Stimulated activated CD4-positive, alpha-beta T cell treated with anti-CD3 and anti-CD28 coated beads, Interleukin-1b, Interleukin-23, amount 100 ng/mL, for 24 hours (primary cell): Measurements from ENCODE around the gene SAMD1.
"Not testable (repeated sequence)": the region's sequence is repeated elsewhere in the genome, so short reads cannot be mapped to it uniquely, and the experiment has no call there.

Experiments used
- DNase-seq, 4 experiments: peaks; one replicate each; pipeline ENCODE4 v3.0.0-alpha.2; 2020; ENCODE audit warnings: low read depth in 4 of 4, low spot score in 1 of 4

The SAMD1 gene

DNA sequence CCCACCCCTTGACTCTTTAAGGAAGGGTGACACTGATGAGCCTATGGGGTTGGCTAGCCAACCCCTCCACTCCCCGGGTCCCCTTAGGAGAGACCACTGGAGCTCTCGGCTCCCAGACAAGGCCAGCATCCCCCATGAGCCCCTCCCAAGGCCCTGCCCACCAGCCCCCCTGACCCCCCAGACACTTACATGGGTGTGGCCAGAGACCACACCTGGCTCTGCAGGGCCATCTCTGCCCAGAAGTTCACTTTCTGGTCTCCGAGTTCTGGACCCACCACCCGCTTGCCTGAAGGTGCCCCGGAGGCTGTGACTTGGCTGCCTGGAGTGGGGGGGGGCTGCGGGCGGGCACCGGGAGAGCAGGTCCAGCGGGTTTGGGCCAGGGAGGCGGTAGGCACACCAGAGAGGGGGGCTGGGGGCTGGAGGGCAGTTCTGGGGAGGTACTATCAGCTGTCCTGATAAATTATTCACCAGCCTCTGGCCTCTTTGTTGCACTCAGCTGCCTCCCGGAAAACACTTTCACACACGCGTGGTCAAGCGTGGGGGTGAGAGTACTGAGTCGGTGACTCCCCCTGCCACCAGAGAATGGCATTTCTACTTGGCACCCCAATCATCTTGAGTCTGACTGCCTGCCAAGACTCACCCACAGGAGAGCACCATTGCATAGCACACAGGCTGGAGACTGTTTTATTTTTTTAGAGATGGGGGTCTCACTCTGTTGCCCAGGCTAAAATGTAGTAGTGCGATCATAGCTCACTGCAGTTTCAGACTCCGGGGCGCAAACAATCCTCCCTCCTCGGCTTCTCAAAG lies 28.6 kb downstream of the SAMD1 start, which contains the start of gene PALM3:
PALM3 (minus strand) TSS at position 326 of the 807 bp plus-strand sequence; CDS start at position 230, 96 bp downstream.
- no peak for DNase-seq

DNA sequence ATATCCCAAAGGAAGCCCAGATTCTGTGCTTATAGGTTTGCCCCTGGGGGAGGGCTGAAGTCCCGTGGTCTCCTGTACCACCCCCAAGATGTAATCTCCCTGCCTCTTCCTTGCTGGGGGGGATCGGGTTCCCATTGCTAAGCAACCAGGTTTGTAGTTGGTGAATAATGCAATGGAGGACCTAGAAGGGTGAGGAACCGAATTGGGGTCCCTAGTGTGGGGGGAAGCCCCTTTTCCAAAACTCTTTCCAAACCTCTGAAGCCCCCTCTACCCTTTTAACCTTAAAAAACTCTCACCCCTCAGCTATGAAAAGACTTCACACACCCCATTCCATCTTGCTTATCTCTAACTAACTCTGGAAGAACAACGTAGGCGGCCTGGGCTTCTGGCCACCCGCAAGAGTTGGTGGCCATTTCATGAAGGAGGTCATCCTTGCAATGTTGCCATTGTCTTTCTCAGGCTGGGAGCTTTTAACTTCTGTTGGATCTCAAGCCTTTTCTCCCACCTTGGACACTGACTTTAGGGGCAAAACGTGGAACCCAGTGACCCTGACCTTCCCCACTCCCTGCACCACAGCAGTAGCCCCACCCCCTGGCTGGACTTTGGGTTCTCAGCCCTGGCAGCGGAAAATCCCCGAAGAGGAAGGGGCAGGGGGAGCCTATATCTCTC lies 29.3 kb downstream of the SAMD1 start:
- no peak for DNase-seq

DNA sequence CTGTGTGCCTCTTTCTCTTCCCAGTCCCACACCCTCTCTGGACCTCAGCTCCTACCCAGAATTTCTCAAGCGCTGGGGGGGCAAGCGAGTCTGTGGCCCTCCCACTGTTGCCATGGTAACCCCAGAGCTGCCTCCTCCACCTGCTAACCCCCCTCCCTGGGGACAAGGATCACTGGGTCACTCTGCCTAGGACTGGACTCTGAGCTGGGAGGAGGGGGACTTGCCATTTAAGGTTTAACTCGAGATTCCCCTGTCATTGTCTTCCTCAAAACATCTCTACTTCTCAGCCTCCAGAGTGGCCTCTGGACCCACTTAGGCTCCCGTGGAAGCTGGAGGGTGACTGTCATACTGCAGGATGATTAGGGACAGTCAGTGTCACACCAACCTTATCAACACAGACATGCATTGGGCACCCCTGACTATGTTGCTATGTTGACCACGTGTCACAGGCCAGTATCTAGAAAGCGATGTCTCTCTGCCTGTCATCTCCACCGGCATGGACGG lies 30.8 kb downstream of the SAMD1 start:
- no peak for DNase-seq

DNA sequence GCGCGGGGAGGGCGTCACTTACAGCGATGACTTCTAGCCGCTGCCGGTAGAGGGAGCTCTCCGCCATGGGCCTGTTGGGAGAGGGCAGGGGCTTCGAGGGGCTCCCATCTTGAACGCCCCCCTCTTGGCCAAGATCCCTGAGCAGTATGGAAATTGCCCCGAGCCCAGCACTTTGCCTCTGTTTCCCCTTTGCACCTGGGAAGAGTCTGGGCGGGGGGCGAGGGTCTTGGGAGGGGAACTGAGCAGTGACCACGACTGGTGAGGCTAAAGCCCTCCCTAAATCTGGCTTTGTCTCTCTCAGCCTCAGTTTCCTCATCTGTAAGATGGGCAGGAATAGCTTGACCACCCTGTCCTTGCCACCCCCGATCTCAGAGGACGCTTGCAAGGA lies 31.5 kb downstream of the SAMD1 start:
- DNase-seq: peak in 2 of 4 experiments; percentile 37 to 41

DNA sequence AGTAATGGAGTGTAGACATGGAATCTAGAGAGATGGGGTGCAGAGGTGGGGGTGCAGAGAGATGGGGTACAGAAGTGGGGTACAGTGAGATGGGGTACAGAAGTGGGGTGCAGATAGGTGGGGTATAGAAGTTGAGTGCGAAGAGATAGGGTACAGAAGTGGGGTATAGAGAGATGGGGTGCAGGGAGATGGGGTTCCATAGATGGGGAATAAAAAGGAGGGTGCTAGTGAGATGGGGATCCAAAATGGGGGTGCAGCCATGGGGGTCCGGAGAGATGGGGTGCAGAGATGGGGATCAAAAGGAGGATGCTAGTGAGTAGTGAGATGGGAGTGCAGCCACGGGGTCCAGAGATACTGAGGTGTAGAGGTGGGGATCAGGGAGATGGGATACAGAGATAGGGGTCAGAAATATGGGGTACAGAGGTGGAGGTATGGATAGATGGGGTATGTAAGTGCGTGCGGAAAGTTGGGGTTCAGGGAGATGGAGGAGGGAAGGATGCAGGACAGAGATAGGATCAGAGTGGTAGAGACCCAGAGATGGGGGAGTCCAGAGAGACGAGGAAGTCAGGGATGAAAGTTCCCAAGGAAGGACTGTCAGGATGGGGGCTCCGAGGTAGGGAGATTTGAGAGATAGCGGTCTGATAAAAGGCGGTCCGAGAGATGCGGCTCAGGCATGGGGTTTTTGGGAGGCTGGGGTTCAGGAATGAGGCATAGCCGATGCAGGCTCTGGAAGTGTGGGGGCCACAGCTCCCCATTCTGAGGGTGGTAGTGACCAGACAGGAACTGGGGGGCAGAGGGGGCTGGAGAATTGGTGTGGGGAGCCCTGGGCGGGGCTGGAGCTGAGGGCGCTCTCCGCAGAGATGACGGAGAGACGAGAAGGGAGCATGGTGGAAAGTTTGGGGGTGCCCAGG lies 32.1 kb downstream of the SAMD1 start:
- no peak for DNase-seq

DNA sequence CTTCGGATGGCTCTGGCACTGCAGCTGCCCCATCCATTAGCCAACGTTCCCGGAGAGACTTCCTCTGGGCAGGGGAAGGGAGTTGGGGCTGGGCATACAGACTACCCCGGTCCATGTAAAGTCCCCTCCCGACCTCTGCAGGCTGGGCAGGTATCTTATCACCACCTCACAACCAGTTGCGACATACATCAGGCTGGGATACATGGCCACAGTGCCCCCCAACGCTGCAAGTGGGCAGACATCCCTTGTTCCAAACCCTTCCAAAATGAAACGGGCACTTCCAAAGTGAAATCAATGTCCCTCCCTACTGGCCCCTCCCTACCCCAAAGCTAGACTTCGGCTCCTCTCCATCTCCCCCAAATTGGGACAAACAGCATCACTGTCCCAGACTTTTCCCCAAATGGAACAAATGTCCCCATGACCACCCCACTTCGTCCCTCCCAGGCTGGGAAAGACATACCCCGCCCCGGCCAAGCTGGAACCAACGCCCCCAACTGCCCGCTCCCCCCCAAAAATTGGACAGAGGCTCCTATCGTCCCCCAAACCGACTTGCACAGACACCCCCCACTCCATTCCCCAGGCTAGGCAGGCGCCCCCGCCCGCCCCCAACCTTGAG lies 33.7 kb downstream of the SAMD1 start:
- no peak for DNase-seq

DNA sequence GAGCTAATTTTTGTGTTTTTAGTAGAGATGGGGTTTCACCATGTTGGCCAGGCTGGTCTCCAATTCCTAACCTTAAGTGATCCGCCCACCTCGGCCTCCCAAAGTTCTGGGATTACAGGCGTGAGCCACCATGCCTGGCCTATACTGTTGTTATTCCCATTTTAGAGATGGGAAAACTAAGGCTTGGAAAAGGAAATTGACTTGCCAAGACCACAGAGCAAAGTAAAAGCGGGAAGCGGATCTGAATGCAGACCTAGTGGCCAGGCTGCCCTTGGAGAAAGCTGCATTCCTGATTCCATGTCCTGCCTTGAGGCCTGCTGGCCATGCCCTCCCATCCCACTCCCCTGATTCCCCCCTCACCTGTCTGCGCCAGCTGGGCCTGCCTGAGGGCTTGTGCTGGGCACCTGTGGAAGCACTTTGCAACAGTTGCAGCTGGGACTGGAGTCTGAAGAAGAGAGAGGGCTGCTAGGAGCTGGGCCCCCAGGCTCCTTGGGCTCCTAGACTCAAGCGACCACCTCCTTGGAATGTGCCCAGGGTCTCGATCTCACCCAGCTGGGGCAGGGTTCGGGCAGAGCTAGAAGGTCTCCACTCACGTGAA lies 34.4 kb downstream of the SAMD1 start:
- no peak for DNase-seq

DNA sequence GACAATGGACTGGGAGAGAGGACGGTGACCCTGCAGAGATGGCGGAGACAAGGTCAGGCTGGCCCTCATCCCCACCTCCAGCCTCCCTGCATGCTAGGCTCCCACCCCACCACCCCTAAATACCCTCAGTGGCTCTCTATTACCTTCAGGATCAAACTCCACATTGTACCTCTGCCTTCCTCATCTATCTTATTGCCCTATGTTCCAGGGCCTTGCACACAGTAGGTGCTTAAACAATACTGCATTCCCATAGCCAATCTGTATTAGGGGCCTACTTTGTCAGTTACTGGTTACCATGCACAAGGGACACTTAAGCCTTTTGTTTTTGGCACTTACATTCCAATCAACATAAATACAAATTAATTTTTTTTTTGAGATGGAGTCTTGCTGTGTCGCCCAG lies 35.2 kb downstream of the SAMD1 start:
- no peak for DNase-seq

DNA sequence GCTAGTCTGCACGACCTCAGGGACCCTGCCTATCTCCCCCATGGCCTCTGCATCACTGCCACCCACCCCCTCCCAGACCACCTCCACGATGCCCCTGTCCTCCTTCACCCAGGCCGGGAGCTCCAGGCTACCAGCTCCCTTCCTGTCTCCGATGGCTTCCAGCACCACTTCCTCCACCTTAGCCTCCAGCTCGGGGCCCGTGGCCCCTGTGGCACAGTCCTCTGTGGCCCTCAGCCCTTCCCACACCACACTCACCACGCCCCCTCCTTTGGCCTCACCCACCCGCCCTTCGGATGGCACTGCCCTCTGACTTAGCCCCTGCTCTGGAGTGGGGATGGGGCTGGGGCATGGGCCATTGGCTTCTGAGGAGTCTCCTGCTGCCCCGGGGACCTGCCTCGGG lies 35.8 kb downstream of the SAMD1 start:
- DNase-seq: no peak

DNA sequence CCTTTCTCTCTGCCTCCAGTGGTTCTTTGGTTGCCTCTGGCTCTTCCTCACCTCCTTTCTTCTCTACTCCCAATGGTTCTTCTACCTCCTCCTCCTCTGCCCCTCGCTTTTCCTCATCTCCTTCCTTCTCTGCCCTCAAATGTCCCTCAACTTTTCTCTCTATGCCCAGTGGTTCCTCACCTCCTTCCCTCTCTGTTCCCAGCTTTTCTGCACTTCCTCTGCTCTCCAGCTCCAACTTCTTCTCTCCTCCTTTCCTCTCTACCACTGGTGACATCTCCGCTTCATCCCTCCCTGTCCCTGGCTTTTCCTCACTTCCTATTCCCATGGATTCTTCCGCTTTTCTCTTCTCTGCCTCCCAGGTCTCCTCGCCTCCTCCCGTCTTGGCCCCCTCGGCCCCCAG lies 36.5 kb downstream of the SAMD1 start:
- no peak for DNase-seq

DNA sequence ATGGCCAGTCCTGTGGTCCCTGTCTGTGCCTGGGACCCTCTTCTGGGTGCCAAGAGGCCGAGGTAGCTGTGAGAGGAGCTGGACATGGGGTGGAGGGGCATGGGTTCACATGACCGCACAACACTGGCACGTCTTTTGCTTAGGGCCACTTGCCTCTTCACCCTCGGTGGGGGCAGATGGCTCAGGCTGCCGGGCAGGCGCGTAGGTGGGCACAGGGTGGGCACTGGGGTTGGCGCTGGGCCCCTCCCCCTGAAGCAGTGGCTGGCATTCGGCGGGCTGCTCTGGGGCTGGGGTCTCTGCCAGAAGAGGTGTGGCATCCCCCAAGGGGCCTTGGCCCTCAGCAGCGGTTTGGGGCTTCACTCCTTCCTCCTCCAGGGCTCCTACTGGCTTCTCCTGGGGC lies 37.1 kb downstream of the SAMD1 start:
- DNase-seq: no peak

DNA sequence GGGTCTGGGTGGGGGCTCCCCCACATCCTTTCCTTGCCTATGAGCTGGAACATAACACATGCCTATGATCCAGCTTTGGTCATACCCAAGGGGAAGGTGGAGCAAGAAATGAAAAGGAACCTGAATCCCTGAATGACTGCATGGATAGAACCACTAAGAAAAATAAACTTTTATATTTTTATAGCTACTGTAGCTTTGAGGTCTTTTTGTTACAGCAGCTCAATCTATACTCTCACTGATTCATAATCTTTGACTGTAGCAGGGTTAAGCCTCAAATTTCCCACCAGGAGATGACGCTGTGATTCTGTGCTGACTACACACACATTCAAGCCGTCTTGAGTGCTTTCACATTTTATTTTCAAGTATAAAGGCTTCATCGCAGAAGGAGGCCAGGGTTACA lies 37.5 kb downstream of the SAMD1 start:
- no peak for DNase-seq

DNA sequence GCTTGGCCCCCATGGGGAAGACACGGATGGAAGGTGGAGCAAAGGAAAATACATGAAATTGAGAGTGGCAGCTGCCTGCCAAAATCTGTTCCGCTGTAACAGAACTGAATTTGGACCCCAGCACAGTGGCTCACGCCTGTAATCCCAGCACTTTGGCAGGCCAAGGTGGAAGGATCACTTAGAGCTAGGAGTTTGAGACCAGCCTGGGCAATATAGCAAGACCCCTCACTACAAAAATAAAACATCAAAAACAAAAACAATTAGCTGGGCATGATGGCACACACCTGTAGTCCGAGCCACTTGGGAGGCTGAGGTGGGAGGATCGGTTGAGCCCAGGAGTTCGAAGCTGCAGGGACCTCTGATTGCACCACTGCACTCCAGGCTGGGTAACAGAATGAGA lies 38.1 kb downstream of the SAMD1 start:
- no peak for DNase-seq

DNA sequence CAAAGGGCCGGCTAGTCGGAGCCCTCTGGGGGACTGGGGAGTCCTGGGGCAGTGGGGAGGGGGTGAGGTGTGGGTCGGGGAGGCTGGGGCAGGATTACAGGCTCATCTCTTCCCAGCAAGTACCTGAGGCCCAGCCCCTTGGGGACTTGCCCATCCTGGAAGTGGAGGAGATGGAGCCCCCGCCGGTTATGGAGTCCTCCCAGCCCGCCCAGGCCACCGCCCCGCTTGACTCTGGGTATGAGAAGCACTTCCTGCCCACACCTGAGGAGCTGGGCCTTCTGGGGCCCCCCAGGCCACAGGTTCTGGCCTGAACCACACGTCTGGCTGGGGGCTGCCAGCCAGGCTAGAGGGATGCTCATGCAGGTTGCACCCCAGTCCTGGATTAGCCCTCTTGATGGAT lies 38.6 kb downstream of the SAMD1 start:
- DNase-seq: no peak

DNA sequence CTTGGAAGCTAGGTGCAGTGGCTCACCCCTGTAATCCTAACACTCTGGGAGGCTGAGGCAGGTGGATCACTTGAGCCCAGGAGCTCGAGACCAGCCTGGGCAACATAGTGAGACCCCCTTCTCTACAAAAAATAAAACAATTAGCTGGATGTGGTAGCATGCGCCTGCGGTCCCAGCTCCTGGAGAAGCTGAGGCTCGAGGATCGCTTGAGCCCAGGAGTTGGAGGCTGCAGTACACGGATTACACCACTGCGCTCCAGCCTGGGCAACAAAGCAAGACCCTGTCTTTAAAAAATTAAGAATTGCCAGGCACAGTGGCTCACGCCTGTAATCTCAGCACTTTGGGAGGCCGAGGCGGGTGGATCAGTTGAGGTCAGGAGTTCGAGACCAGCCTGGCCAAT lies 39.6 kb downstream of the SAMD1 start:
- DNase-seq: not testable (repeated sequence)

DNA sequence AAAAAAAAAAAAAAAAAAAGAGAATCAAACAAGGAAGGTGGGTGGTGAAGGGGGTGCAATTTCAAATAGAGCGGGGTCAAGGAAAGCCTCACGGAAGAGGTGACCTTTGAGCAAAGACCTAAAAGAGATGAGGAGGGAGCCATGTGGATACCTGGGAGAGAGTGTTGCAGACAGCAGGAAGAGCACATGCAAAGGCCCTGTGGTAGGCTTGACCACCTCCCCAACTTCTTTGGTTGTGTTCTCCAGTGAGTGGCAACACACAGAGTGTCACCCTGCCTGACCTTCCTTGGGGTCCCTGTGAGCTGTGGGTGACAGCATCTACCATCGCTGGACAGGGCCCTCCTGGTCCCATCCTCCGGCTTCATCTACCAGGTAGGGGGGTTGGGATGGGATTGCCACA lies 40.0 kb downstream of the SAMD1 start:
- DNase-seq: no peak

DNA sequence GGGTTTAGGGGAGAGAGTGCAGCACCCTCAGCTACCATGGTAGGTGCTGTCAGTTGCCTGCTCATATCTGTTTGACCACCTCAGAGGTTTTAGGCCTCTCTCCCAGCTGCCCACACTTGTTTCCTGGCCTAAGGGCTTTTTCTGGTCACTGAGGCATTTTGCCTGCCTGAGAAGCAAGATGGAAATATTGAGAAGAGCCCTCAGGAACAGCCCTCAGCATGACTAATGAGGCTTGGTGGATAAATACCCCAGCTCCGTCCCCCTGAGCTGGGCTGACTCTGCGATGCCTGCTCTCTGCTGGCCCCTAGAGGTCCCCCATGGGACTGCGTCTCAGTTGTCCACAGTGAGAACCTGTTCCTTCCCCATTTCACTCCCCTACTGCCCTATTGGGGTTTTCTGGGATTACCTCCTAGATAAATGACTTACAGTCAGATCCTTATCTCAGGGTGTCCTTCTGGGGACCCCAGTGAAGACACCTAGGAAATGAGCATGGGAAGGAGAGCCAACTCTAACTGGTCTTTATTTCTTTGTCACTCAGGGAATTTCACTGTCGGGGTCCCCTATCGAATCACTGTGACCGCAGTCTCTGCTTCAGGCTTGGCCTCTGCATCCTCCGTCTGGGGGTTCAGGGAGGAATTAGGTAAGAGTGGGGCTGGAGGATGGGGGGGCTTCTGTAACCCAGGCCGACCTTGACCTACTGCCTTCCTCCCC lies 42.0 kb downstream of the SAMD1 start:
- peak; percentile 50 to 72 (median 65) for DNase-seq

DNA sequence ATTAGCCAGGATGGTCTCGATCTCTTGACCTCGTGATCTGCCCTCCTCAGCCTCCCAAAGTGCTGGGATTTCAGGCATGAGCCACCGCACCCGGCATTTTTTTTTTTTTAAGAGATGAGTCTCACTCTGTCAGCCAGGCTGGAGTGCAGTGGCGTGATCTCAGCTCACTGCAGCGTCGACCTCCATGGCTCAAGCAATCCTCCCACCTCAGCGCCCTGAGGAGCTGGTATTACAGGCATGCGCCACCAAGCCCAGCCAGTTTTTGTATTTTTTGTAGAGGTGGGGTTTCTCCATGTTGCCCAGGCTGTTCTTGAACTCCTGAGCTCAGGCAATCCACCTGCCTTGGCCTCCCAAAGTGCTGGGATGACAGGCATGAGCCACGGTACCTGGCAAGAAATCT lies 42.7 kb downstream of the SAMD1 start:
- not testable (repeated sequence) for DNase-seq

DNA sequence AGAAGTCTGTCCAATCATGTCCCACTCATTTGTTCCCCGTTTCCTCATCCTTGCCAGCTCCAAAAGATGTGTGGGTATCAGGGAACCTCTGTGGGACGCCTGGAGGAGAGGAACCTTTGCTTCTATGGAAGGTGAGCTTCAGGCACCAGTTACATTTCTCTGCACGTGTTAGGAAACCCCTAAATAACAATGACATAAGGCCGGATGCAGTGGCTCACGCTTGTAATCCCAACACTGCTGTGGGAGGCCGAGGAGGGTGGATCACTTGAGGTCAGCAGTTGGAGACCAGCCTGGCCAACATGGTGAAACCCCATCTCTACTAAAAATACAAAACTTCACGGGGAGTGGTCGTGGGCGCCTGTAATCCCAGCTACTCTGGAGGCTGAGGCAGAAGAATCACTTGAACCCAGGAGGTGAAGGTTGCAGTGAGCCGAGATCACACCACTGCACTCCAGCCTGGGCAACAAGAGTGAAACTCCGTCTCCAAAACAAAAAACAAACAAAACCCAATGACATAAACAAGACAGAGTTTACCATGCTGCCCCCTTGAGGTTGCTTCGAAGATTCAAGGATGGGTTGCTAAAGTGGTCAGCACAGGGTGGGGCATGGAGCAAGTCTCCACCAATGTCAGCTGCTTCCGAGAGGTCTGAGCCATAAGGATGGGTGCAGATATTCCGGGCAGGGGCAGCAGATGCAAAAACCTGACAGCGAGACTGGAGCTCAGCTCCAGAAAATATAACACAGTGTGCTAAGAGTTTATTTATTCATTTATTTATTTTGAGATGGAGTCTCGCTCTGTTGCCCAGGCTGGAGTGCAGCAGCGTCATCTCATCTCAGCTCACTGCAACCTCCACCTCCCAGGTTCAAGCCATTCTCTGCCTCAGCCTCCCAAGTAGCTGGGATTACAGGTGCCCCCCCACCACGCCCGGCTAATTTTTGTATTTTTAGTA lies 47.6 kb downstream of the SAMD1 start:
- not testable (repeated sequence) for DNase-seq
